IMR-90 (cell line): Measurements from ENCODE around the gene CD248. TPM values are rescaled to one million over a fixed set of nuclear protein-coding genes. Genes with fewer than 3 reads are reported as not detected.
A peak's percentile ranks its signal among the peaks of the same experiment; 100 is the strongest.

Experiments used
- ATAC-seq: fragments of 200-7000 bp; cut with Tn5 transposase; 2 replicates; pipeline ENCODE4 v1.9.1; 2020; ENCODE audit warnings: low read depth, mild to moderate bottlenecking, moderate library complexity
- BruUV-seq: library from RNA; stranded (reverse); fragments of 400-500 nt; replicated peaks from 2 replicates; lab custom pipeline; 2021; lab: Mats Ljungman, UMichigan
- CTCF ChIA-PET: fragments of 300-600 bp; formaldehyde crosslinking; extraction: SDS; loops from one replicate; lab custom pipeline; 2021; ENCODE audit warnings: antibody characterized with exemption; lab: Yijun Ruan, JAX
- POLR2A ChIA-PET: fragments of 300-600 bp; sonication (Branson Sonifier 250); formaldehyde crosslinking; loops from one replicate; lab custom pipeline; 2022; ENCODE audit warnings: antibody characterized with exemption; ENCODE audit not compliant: unreplicated experiment; lab: Charles Lee
- DNase-seq: peaks from one replicate; pipeline ENCODE4 v3.0.0; 2013
- H2AFZ ChIP-seq: replicated peaks from 2 replicates; pipeline ENCODE3; 2013; ENCODE audit warnings: low read length, mild to moderate bottlenecking; ENCODE audit not compliant: poor library complexity
- H2AK5ac ChIP-seq: 2 replicates; pipeline ENCODE4 v1.6.1; 2013; ENCODE audit warnings: low read depth, low read length, inconsistent platforms
- H2AK9ac ChIP-seq: replicated peaks from 2 replicates; pipeline ENCODE3; 2013; ENCODE audit warnings: mild to moderate bottlenecking, low read depth, low read length, moderate library complexity; ENCODE audit not compliant: poor library complexity
- H2BK120ac ChIP-seq: 2 replicates; pipeline ENCODE4 v1.6.1; 2013; ENCODE audit warnings: low read depth, low read length, inconsistent platforms
- H2BK15ac ChIP-seq: 3 replicates; pipeline ENCODE4 v1.6.1; 2013; ENCODE audit warnings: low read depth, low read length, inconsistent platforms
- H2BK20ac ChIP-seq: 2 replicates; pipeline ENCODE4 v1.6.1; 2013; ENCODE audit warnings: low read depth, mild to moderate bottlenecking, inconsistent platforms, low read length, moderate library complexity
- H2BK5ac ChIP-seq: 2 replicates; pipeline ENCODE4 v1.6.1; 2013; ENCODE audit warnings: mild to moderate bottlenecking, low read depth, low read length, inconsistent platforms; ENCODE audit not compliant: poor library complexity, severe bottlenecking
- H3K14ac ChIP-seq: replicated peaks from 2 replicates; pipeline ENCODE4 v1.6.1; 2013; ENCODE audit warnings: low read depth, low read length, inconsistent platforms
- H3K18ac ChIP-seq: 2 replicates; pipeline ENCODE4 v1.6.1; 2013; ENCODE audit warnings: low read depth, low read length, control low read depth
- H3K23ac ChIP-seq: 2 replicates; pipeline ENCODE4 v1.6.1; 2013; ENCODE audit warnings: low read depth, low read length, inconsistent platforms
- H3K27ac ChIP-seq: 2 replicates; pipeline ENCODE4 v1.5.1; 2013; ENCODE audit warnings: mild to moderate bottlenecking, control low read depth, low read length; ENCODE audit not compliant: insufficient read depth
- H3K27me3 ChIP-seq: 2 replicates; pipeline ENCODE4 v1.6.1; 2013; ENCODE audit warnings: low read length; ENCODE audit not compliant: control insufficient read depth, insufficient read depth
- H3K36me3 ChIP-seq: 2 replicates; pipeline ENCODE4 v1.6.1; 2013; ENCODE audit warnings: low read length, mixed read lengths; ENCODE audit not compliant: control insufficient read depth, insufficient read depth
- H3K4ac ChIP-seq: 2 replicates; pipeline ENCODE4 v1.6.1; 2013; ENCODE audit warnings: low read depth, low read length, inconsistent platforms
- H3K4me1 ChIP-seq: 2 replicates; pipeline ENCODE4 v1.6.1; 2013; ENCODE audit warnings: low read length, mixed read lengths; ENCODE audit not compliant: control insufficient read depth, insufficient read depth
- H3K4me2 ChIP-seq: 2 replicates; pipeline ENCODE4 v1.6.1; 2013; ENCODE audit warnings: low read depth, mild to moderate bottlenecking, control low read depth, low read length, moderate library complexity
- H3K4me3 ChIP-seq: 2 replicates; pipeline ENCODE4 v1.5.1; 2013; ENCODE audit warnings: low read depth, mild to moderate bottlenecking, control low read depth, low read length, moderate library complexity; ENCODE audit not compliant: insufficient read depth
- H3K56ac ChIP-seq: 2 replicates; pipeline ENCODE4 v1.6.1; 2013; ENCODE audit warnings: low read length, inconsistent platforms; ENCODE audit not compliant: insufficient read depth; ENCODE audit errors: extremely low read depth
- H3K79me1 ChIP-seq, 2 experiments: 2 replicates each; pipeline ENCODE4 v1.6.1; 2013; ENCODE audit warnings: low read length in 2 of 2, inconsistent platforms in 1 of 2, low read depth in 1 of 2
- H3K9ac ChIP-seq: 2 replicates; pipeline ENCODE4 v1.6.1; 2013; ENCODE audit warnings: low read depth, low read length, control low read depth
- H3K9me1 ChIP-seq: 2 replicates; pipeline ENCODE4 v1.6.1; 2013; ENCODE audit warnings: low read length, inconsistent platforms; ENCODE audit not compliant: insufficient read depth
- H3K9me3 ChIP-seq: 2 replicates; pipeline ENCODE4 v1.6.1; 2013; ENCODE audit warnings: low read length; ENCODE audit not compliant: control insufficient read depth, insufficient read depth
- H4K20me1 ChIP-seq: 2 replicates; pipeline ENCODE4 v1.6.1; 2013; ENCODE audit warnings: low read length, inconsistent platforms; ENCODE audit not compliant: insufficient read depth
- H4K5ac ChIP-seq: 2 replicates; pipeline ENCODE4 v1.6.1; 2013; ENCODE audit warnings: mild to moderate bottlenecking, low read depth, low read length, control low read depth
- H4K8ac ChIP-seq, 2 experiments: 2 replicates each; pipeline ENCODE4 v1.6.1; 2013; ENCODE audit warnings: low read depth in 2 of 2, low read length in 2 of 2, control low read depth in 1 of 2, inconsistent platforms in 1 of 2
- H4K91ac ChIP-seq: 2 replicates; pipeline ENCODE4 v1.6.1; 2013; ENCODE audit warnings: low read depth, low read length, inconsistent platforms; ENCODE audit not compliant: insufficient read depth
- BHLHE40 ChIP-seq: fragments of 150-350 bp; IDR thresholded peaks from 2 replicates; pipeline ENCODE4 v1.6.1; 2016; ENCODE audit warnings: mild to moderate bottlenecking, low read depth, low read length
- CEBPB ChIP-seq: IDR thresholded peaks from 2 replicates; pipeline ENCODE4 v1.6.1; 2012; ENCODE audit warnings: low read depth, low read length, improper control_type of control experiment
- CHD1 ChIP-seq: IDR thresholded peaks from 2 replicates; pipeline ENCODE4 v1.6.1; 2012; ENCODE audit warnings: low read depth, low read length, improper control_type of control experiment
- CTCF ChIP-seq: conservative IDR thresholded peaks from 2 replicates; pipeline ENCODE4 v1.5.1; 2012; ENCODE audit warnings: mild to moderate bottlenecking, low read depth, low read length, improper control_type of control experiment
- FOS ChIP-seq: fragments of 150-350 bp; IDR thresholded peaks from 2 replicates; pipeline ENCODE4 v1.6.1; 2016; ENCODE audit warnings: low read depth, low read length
- MAFK ChIP-seq: IDR thresholded peaks from 2 replicates; pipeline ENCODE4 v1.6.1; 2012; ENCODE audit warnings: low read depth, low read length, improper control_type of control experiment
- MAZ ChIP-seq: IDR thresholded peaks from 2 replicates; pipeline ENCODE4 v1.6.1; 2012; ENCODE audit warnings: low read depth, mild to moderate bottlenecking, low read length, improper control_type of control experiment, moderate library complexity, borderline replicate concordance
- MXI1 ChIP-seq: IDR thresholded peaks from 2 replicates; pipeline ENCODE4 v1.6.1; 2012; ENCODE audit warnings: low read depth, mild to moderate bottlenecking, low read length, moderate library complexity, borderline replicate concordance
- NFE2L2 ChIP-seq: fragments of 150-350 bp; IDR thresholded peaks from 2 replicates; pipeline ENCODE4 v1.6.1; 2016; ENCODE audit warnings: low read depth, mild to moderate bottlenecking, low read length
- POLR2A ChIP-seq: IDR thresholded peaks from 2 replicates; pipeline ENCODE4 v1.6.1; 2012; ENCODE audit warnings: mild to moderate bottlenecking, low read depth, low read length
- RAD21 ChIP-seq: IDR thresholded peaks from 2 replicates; pipeline ENCODE4 v1.6.1; 2012; ENCODE audit warnings: low read length, improper control_type of control experiment
- RFX5 ChIP-seq: IDR thresholded peaks from 2 replicates; pipeline ENCODE4 v1.8.0; 2012; ENCODE audit warnings: low read depth, mild to moderate bottlenecking, low read length, moderate library complexity
- SMC3 ChIP-seq: fragments of 150-350 bp; IDR thresholded peaks from 2 replicates; pipeline ENCODE4 v1.6.1; 2016; ENCODE audit warnings: low read depth, mild to moderate bottlenecking, antibody characterized with exemption, low read length, moderate library complexity
- USF2 ChIP-seq: fragments of 150-350 bp; IDR thresholded peaks from 2 replicates; pipeline ENCODE4 v1.6.1; 2017; ENCODE audit warnings: mild to moderate bottlenecking, antibody characterized with exemption, low read length, low read depth
- WGBS, 2 experiments: methylation state at CpG; one replicate each; pipeline versions ENCODE4 v1.1.5 to v1.1.7; 2013; ENCODE audit warnings: missing lambda C conversion rate in 2 of 2; ENCODE audit not compliant: insufficient read length in 1 of 2; ENCODE audit errors: extremely low coverage in 2 of 2; 5-methylcytosine and 5-hydroxymethylcytosine counted together
- dilution Hi-C: fragments of 300-500 bp; cut with HindIII; formaldehyde crosslinking; loops from one replicate; pipeline ENCODE4 v1.14.3; 2018; ENCODE audit warnings: low sequenced_read_pairs; ENCODE audit not compliant: unreplicated experiment
- in situ Hi-C: fragments of 300-500 bp; cut with MboI; formaldehyde crosslinking; loops from 3 replicates; pipeline ENCODE4 v1.14.3; 2019; ENCODE audit warnings: low sequenced_read_pairs, inconsistent platforms, mixed read lengths
- intact Hi-C: fragments of 100-400 bp; cut with micrococcal nuclease; formaldehyde crosslinking; loops from 2 replicates; pipeline ENCODE4 v1.10.0; 2022
- polyA plus RNA-seq, 3 experiments: library from polyadenylated mRNA; depleted of rRNA; stranded (reverse); fragments of >200 nt; gene quantifications; 2 replicates each; pipeline ENCODE4 v1.2.3, GENCODE V29; 2012; ENCODE audit warnings: low replicate concordance in 1 of 3
- total RNA-seq: library from RNA; depleted of rRNA; stranded (reverse); fragments of >200 nt; gene quantifications from 2 replicates; pipeline ENCODE4 v1.2.3, GENCODE V29; 2012

CD248 gene
- total and polyA plus RNA-seq, 2 of the 4 experiments (the other 2 are of a cell fraction), result 19.5 to 223 TPM

GRCh38 chr11:66282468-66283455 lies 34.1 kb downstream of the CD248 start:
- H3K79me1 ChIP-seq, result peaks cover 12 to 36% of the 10 kb centered on the region in 2 experiments; a peak in 3 of 4 replicates
- H3K9me1 ChIP-seq, result peaks cover 12% of the 10 kb centered on the region
- intact Hi-C loops (loop anchor here (1.0 kb wide), 1 partner anchor 54 kb away; the partner anchor contains the start of gene RIN1), dilution Hi-C loops (no loop called here), in situ Hi-C loops (no loop called here)
- no peak overlapping the region for H3K4ac ChIP-seq
- no peak overlapping the region for H3K56ac ChIP-seq
- no peak overlapping the region for H2BK5ac ChIP-seq
- no peak overlapping the region for H3K18ac ChIP-seq
- no peaks in the 10 kb centered on the region for H3K9me3 ChIP-seq
- H3K4me3 ChIP-seq, result no peak overlapping the region
- TF ChIP-seq NFE2L2, result 0 out of 2 replicates have a peak, but pooled peaks have one; percentile 10
- TF ChIP-seq CTCF, result peak; percentile 96
- no peak for TF ChIP-seq CEBPB
- TF ChIP-seq USF2, result no peak; the same call in 1 of the 2 replicates
- 0 out of 2 replicates have a peak, but pooled peaks have one; percentile 42 for TF ChIP-seq POLR2A
- peak; percentile 49; the same call in 1 of the 2 replicates for TF ChIP-seq MAZ
- TF ChIP-seq BHLHE40, result peak; percentile 57; the same call in 1 of the 2 replicates
- TF ChIP-seq SMC3, result peak; percentile 72
- no peak for TF ChIP-seq FOS
- no peak for TF ChIP-seq CHD1
- TF ChIP-seq RAD21, result peak; percentile 61
- TF ChIP-seq MAFK, result no peak
- TF ChIP-seq MXI1, result peak; percentile 99
- peak; percentile 51; the same call in 1 of the 2 replicates for TF ChIP-seq RFX5
- H3K4me1 ChIP-seq, result peaks cover 7% of the 10 kb centered on the region
- peaks cover 38% of the 10 kb centered on the region for H4K20me1 ChIP-seq
- no peaks in the 10 kb centered on the region; the same call in 1 of the 2 replicates for H3K27me3 ChIP-seq
- no peak overlapping the region for H2BK15ac ChIP-seq
- no peak overlapping the region for H4K8ac ChIP-seq
- H2AK9ac ChIP-seq, result peak overlapping the region; percentile 85
- no peak overlapping the region for H2BK120ac ChIP-seq
- no peak overlapping the region for H3K14ac ChIP-seq
- no peak overlapping the region for H2AK5ac ChIP-seq
- no peak overlapping the region for H4K5ac ChIP-seq
- H4K91ac ChIP-seq, result no peak overlapping the region
- peaks cover 16% of the 10 kb centered on the region; the same call in 1 of the 2 replicates for H3K36me3 ChIP-seq
- H3K27ac ChIP-seq, result no peak overlapping the region
- ChIA-PET POLR2A (no interaction called here), CTCF (interaction anchor here (0.6 to 1.4 kb wide), 6 partner anchors 10 to 52 kb away, joined by 3 to 5 read pairs (median 3); partner anchors contain the start of gene RAB1B)
- WGBS, 2 experiments, result 2% methylated on average over 9 of the region's 35 CpGs; no CpG with 5 or more reads in 1 of the 2 experiments
- peak overlapping the region; percentile 28 for H2AFZ ChIP-seq
- DNase-seq (peak; percentile 91), ATAC-seq (peak; percentile 80)
- no peak overlapping the region for H3K9ac ChIP-seq
- no peak overlapping the region for H3K4me2 ChIP-seq
- BruUV-seq, result no TSS peak
- no peak overlapping the region for H3K23ac ChIP-seq
- no peak overlapping the region for H2BK20ac ChIP-seq
